ENCODE results near the gene LILRB1. TPM values are rescaled to one million over a fixed set of nuclear protein-coding genes. Genes with fewer than 3 reads are reported as not detected.
"Not testable (repeated sequence)": the region's sequence is repeated elsewhere in the genome, so short reads cannot be mapped to it uniquely, and the experiment has no call there.

Gene LILRB1
- total RNA-seq, 1 donor from 2014 or later, result 10.7 TPM

- DNase-seq (ENCODE audit: low spot score) (no peak), ATAC-seq (no peak)
- intact Hi-C loops (cut with DNase I), result no loop called here
Measured at GRCh38 chr19:54654447-54655321, 24.4 kb downstream of the LILRB1 start.

- ATAC-seq (no peak), DNase-seq (ENCODE audit: low spot score) (no peak)
- intact Hi-C loops (cut with DNase I), result no loop called here
Measured at GRCh38 chr19:54659300-54659699, 29.0 kb downstream of the LILRB1 start.

- intact Hi-C loops (cut with DNase I), result no loop called here
- ATAC-seq (no peak), DNase-seq (ENCODE audit: low spot score) (no peak)
Measured at GRCh38 chr19:54660306-54660705, 30.0 kb downstream of the LILRB1 start.

DNA sequence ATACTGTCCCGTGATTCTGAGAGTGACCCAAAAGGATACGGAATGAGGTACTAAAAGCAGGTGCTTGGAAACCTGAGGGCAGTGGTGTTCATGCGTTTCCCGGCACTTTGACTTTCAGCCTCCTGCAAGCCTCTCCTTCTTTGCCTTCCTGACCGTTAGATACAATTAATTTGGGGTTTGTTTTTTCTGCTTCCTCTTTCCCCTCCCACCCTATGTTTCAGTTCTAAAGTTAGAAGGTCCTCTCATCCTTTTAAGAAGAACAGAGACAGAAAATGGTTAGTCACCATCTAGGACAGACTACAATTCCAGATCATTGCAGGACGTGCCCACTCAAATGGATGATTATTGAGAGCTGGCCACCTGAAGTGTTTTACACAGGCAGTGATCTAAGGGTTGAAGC lies 30.7 kb downstream of the LILRB1 start:
- no peak for ATAC-seq
- intact Hi-C loops (cut with DNase I), result no loop called here

GRCh38 chr19:54661846-54662481 lies 31.7 kb downstream of the LILRB1 start:
- DNase-seq (ENCODE audit: low spot score) (no peak), ATAC-seq (no peak)
- intact Hi-C loops (cut with DNase I), result no loop called here

More for the DNA sequence above, 30.7 kb downstream of the LILRB1 start:
- no peak for DNase-seq (ENCODE audit: low spot score)

- intact Hi-C loops (cut with DNase I), result no loop called here
- peak; percentile 62 for DNase-seq (ENCODE audit: low spot score)
- ATAC-seq, result peak; percentile 70
Measured at GRCh38 chr19:54662730-54663129, 32.4 kb downstream of the LILRB1 start, which contains the start of gene LILRB4. Gene LILRB4, plus strand, starts transcription at chr19:54662985. Its CDS starts 49 bp downstream, at chr19:54663034.

GRCh38 chr19:54665530-54665929 lies 35.2 kb downstream of the LILRB1 start:
- no peak for DNase-seq (ENCODE audit: low spot score)
- intact Hi-C loops (cut with DNase I), result no loop called here

DNA sequence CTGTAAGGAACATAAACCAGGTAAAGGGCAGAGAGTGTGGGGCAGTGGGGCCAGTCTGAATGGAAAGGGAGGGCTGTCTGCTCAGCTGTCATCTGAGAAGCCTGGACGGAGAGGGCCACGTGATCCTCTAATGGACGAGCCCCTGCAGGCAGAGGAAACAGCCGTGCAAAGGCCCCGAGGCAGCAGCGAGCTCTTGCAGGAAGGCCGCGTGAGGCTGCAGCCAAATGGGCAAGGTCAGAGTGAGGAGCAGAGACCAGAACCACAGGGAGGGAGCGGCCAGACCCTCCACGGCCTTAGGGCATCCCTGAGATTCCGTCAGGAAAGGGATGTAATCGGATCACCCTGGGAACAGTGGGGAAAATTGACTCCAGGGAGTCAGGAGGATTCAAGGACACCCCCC lies 36.9 kb downstream of the LILRB1 start:
- DNase-seq (ENCODE audit: low spot score), result no peak
- intact Hi-C loops (cut with DNase I), result no loop called here
- no peak for ATAC-seq

More at GRCh38 chr19:54665530-54665929, 35.2 kb downstream of the LILRB1 start:
- ATAC-seq, result no peak

DNA sequence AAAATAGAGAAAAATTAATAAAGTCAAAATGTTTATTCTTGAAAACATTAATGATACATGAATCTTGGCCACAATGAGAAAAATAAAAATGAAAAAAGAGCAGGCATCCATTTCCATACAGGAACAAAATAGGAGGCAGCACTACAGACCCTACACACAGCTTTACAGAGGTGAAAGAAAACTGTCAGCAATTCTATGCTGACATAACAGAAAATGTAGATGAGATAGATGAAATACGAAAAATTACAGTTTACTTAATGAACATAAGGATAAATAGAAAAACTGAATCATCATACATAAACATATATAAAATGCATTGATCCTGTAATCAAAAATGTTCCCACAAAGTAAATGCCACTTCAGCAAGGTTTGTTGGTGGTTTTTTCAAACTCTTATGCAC lies 38.1 kb downstream of the LILRB1 start:
- intact Hi-C loops (cut with DNase I), result no loop called here
- no peak for ATAC-seq
- DNase-seq (ENCODE audit: low spot score), result no peak

GRCh38 chr19:54670576-54671357 lies 40.5 kb downstream of the LILRB1 start:
- ATAC-seq, result no peak
- DNase-seq (ENCODE audit: low spot score), result no peak
- intact Hi-C loops (cut with DNase I), result no loop called here

DNA sequence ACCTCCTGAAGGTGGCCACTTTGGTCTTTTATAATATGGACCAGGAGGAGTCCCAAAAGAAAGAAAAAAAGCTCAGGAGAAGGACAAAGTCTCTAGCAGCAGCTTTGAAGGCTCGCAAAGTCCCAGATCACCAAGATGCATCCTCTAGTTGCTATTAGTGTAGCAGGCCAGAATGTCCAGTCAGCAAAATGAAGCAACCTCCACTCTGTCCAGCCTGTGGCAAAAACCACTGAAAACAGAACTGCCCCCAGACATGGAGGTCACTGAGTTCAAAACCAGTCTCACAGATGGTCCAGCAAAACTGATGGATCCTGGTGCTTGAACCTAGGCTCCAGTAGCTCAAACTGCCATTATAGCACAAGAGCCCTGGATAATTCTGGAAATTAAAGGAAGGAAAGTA lies 42.9 kb downstream of the LILRB1 start:
- DNase-seq (ENCODE audit: low spot score) (no peak), ATAC-seq (no peak)
- intact Hi-C loops (cut with DNase I), result no loop called here

GRCh38 chr19:54674021-54674617 lies 43.8 kb downstream of the LILRB1 start:
- intact Hi-C loops (cut with DNase I), result no loop called here
- ATAC-seq (no peak), DNase-seq (ENCODE audit: low spot score) (no peak)

DNA sequence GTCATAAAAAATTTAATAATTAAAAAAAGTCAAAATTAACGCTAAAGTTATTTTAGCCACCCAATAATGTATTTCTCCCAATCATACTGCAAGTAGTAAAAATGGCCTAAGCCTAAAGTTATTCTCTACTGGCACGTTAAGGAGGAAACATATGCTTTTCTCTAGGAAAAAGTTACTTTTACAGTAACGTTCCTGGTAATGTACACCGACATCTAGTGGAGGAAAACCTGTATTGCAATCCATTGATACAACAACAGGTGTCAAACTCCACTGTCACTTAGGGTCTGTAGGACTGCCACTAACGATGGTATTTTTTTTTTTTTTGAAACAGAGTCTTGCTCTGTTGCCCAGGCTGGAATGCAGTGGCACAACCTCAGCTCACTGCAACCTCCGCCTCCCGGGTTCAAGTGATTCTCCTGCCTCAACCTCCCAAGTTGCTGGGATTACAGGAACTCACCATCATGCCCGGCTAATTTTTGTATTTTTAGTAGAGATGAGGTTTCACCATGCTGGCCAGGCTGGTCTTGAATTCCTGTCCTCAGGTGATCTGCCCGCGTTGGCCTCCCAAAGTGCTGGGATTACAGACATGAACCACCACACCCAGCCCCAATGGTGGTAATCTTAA lies 46.0 kb downstream of the LILRB1 start:
- intact Hi-C loops (cut with DNase I); DNase-seq (ENCODE audit: low spot score); ATAC-seq: not testable (repeated sequence)

- intact Hi-C loops (cut with DNase I), result no loop called here
- DNase-seq (ENCODE audit: low spot score), result no peak
- no peak for ATAC-seq
Measured at GRCh38 chr19:54677217-54677616, 46.9 kb downstream of the LILRB1 start.

DNA sequence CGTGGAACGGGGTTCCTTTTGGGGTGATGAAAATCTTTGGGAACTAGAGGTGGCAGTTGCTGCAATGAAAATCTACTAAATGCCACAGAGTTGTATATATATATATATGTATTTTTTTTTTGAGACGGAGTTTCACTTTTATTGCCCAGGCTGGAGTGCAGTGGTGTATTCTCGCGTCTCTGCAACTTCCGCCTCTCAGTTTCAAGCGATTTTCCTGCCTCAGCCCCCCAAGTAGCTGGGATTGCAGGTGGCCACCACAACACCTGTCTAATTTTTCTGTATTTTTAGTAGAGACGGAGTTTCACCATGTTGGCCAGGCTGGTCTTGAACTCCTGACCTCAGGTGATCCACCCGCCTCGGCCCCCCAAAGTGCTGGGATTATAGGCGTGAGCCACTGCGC lies 51.3 kb downstream of the LILRB1 start:
- intact Hi-C loops (cut with DNase I); DNase-seq (ENCODE audit: low spot score); ATAC-seq: not testable (repeated sequence)

DNA sequence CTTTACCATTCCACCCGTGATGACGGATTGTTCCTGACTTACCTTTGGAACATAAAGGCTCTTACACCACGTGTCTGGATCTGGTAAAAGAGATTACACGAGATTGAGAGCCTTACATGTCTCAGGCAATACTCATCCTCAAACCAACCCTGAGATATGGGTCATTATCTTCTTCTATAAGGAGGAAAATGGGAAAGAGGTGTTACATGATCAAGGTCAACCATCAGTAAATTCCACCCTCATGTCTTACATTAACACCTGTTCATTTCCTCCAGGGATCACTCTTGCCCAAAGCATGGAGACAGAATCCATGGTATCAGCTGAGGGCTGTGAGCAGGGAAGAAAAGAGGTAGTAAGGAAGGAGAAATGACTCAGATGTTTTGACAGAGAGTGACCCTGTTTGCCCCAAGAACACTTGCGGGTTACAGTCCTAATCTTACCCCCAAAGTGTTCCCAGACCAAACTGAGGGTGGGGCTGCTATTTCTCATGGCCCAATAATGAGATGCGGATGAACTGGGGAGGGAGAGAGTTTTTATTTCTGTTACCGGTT lies 52.1 kb downstream of the LILRB1 start:
- intact Hi-C loops (cut with DNase I), result no loop called here
- ATAC-seq, result no peak

GRCh38 chr19:54684527-54684926 lies 54.2 kb downstream of the LILRB1 start:
- ATAC-seq (no peak), DNase-seq (ENCODE audit: low spot score) (no peak)
- intact Hi-C loops (cut with DNase I), result no loop called here

More for the DNA sequence above, 52.1 kb downstream of the LILRB1 start:
- DNase-seq (ENCODE audit: low spot score), result no peak

All from sciatic nerve (tissue), 2 donors.